Coronary artery (tissue), 2 donors: Measurements from ENCODE around the gene BOLA3.
"Not testable (repeated sequence)": the region's sequence is repeated elsewhere in the genome, so short reads cannot be mapped to it uniquely, and the experiment has no call there.

Source experiments
- DNase-seq: peaks from one replicate; pipeline ENCODE4 v3.0.0-alpha.2; 2017; ENCODE audit warnings: low spot score
- H3K27ac ChIP-seq, 2 donors: fragments of 200-600 bp; sonication (generic); one replicate each; pipeline ENCODE4 v1.5.1; 2016 to 2019
- H3K4me3 ChIP-seq: fragments of 200-600 bp; sonication (generic); 2 replicates; pipeline ENCODE4 v1.5.1; 2016; ENCODE audit warnings: mild to moderate bottlenecking, moderate library complexity
- TF ChIP-seq, protein P1 (sequence below): fragments of 200-600 bp; sonication (generic); IDR thresholded peaks from one replicate; pipeline ENCODE4 v1.5.1; 2019; ENCODE audit warnings: antibody characterized with exemption

Gene BOLA3

GRCh38 chr2:74131901-74132300 lies 15.8 kb downstream of the BOLA3 start:
- Histone ChIP-seq H3K27ac (no peak overlapping the region), H3K4me3 (no peak overlapping the region)
- TF ChIP-seq, protein P1, sequence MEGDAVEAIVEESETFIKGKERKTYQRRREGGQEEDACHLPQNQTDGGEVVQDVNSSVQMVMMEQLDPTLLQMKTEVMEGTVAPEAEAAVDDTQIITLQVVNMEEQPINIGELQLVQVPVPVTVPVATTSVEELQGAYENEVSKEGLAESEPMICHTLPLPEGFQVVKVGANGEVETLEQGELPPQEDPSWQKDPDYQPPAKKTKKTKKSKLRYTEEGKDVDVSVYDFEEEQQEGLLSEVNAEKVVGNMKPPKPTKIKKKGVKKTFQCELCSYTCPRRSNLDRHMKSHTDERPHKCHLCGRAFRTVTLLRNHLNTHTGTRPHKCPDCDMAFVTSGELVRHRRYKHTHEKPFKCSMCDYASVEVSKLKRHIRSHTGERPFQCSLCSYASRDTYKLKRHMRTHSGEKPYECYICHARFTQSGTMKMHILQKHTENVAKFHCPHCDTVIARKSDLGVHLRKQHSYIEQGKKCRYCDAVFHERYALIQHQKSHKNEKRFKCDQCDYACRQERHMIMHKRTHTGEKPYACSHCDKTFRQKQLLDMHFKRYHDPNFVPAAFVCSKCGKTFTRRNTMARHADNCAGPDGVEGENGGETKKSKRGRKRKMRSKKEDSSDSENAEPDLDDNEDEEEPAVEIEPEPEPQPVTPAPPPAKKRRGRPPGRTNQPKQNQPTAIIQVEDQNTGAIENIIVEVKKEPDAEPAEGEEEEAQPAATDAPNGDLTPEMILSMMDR, result no peak
- DNase-seq, result no peak

- TF ChIP-seq, protein P1, result no peak
- no peak for DNase-seq
- no peak overlapping the region for H3K4me3 ChIP-seq
- no peak overlapping the region for H3K27ac ChIP-seq
Measured at GRCh38 chr2:74130211-74130995, 17.3 kb downstream of the BOLA3 start.

DNA sequence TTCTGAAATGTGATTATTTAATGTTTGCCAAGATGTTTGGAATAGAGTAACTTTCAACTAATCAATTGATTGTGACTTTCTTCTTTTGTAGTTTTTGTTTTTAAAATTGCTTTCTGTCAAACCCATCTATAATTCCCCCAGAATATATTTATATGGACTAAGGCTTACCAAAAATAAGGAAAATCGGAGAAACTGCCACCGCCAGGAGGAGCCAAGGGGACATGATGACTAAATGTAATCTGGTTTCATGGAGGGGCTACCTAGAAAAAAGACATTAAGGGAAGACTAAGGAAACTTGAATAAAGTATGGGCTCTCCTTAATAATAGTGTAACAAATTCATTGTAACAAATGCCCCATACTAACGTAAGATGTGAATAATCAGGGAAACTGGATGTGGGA lies 19.5 kb downstream of the BOLA3 start:
- TF ChIP-seq, protein P1, result no peak
- no peak overlapping the region for H3K27ac ChIP-seq
- no peak for DNase-seq
- no peak overlapping the region for H3K4me3 ChIP-seq

DNA sequence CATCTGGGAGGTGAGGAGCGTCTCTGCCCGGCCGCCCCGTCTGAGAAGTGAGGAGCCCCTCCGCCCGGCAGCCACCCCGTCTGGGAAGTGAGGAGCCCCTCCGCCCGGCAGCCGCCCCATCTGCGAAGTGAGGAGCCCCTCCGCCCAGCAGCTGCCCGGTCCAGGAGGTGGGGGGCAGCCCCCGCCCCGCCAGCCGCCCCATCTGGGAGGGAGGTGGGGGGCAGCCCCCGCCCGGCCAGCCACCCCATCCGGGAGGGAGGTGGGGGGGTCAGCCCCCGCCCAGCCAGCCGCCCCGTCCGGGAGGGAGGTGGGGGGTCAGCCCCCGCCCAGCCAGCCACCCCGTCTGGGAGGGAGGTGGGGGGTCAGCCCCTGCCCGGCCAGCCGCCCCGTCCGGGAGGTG lies 23.8 kb downstream of the BOLA3 start:
- not testable (repeated sequence) for H3K27ac ChIP-seq, H3K4me3 ChIP-seq, DNase-seq

- not testable (repeated sequence) for DNase-seq, H3K27ac ChIP-seq, H3K4me3 ChIP-seq
Measured at GRCh38 chr2:74121846-74122245, 25.9 kb downstream of the BOLA3 start.

GRCh38 chr2:74119912-74120825 lies 27.5 kb downstream of the BOLA3 start:
- DNase-seq, result peak; percentile 91
- peak overlapping the region; percentile 95 for H3K4me3 ChIP-seq
- TF ChIP-seq, protein P1, result peak; percentile 18
- peak overlapping the region; percentile 76 to 94 for H3K27ac ChIP-seq

GRCh38 chr2:74119339-74119738 lies 28.4 kb downstream of the BOLA3 start:
- DNase-seq, result no peak
- TF ChIP-seq, protein P1, result no peak
- Histone ChIP-seq H3K4me3 (no peak overlapping the region), H3K27ac (peak overlapping the region in 1 of 2 donors; percentile 76)

DNA sequence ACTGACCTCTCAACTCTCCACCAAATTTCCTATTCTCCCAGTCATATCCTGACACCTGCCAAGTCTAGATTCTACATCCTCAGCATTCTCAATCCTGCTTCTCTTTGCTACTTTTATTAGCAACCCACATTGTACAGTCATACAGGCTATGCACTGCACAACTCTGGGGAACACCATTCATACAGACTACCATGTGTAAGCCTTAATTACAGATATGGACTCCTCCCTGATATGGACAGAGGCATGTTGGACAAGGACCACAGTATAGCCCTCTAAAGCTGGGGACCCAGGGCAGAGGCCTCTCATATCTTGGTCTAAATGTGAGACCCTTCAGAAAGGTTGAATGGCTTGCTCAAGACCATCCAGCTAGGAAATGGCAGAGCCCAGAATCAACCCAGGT lies 36.3 kb downstream of the BOLA3 start:
- DNase-seq, result no peak
- Histone ChIP-seq H3K27ac (no peak overlapping the region), H3K4me3 (no peak overlapping the region)
- TF ChIP-seq, protein P1, result no peak
